ENCODE data around the gene HES7.
"Not testable (repeated sequence)": the region's sequence is repeated elsewhere in the genome, so short reads cannot be mapped to it uniquely, and the experiment has no call there.

Gene HES7

DNA sequence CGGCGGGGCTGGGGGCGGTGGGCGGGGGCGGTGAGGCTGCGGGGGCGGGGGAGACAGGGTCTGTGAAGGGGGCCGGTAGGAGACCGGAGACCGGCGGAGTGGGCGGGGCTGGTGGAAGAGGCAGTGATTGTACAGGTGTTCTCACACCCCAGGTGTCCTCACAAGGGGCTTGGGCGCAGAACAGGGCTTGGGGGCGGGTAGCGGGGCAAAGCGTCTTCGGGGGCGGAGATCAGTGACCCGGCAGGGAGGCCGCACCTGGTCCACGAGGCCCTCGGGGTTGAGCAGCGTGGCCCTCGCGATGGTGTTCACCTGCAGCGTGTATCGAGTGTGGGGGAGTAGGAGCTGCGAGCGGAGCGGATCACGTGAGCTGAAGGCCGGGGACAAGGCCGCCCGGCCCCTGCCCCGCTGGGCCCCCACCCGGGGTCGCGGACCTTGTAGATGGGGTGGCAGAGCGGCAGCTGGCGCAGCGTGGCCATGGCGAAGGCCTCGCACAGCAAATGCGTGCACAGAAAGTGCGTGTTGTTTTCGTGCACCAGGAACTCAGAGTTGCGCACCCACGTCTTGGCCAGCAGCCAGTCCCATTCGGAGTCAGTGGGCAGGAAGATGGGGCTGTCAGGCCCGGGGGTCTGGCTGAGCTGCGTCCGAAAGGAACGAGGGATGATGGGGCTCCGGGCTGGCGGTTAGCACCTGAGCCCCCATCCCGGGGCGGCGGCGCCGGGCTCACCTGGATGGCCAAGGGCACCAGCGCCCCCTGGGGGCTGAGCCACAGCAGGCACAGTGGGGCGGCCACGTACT lies 14.0 kb downstream of the HES7 start:
- peak overlapping the region; percentile 57 for H3K4me3 ChIP-seq (ENCODE audit: low read depth, low read length, poor library complexity, severe bottlenecking)
- H3K4me1 ChIP-seq (ENCODE audit: insufficient read depth, low read length, severe bottlenecking), result peaks cover 6% of the 10 kb centered on the region
- no peak overlapping the region for H3K27ac ChIP-seq (ENCODE audit: low read depth, low read length, poor library complexity, severe bottlenecking)
- no peaks in the 10 kb centered on the region for H3K9me2 ChIP-seq (ENCODE audit: low read depth, low read length)
- peak overlapping the region; percentile 82 for H3K4me2 ChIP-seq (ENCODE audit: low read length)
- no peaks in the 10 kb centered on the region for H4K20me1 ChIP-seq (ENCODE audit: insufficient read depth, low read length)
- H3K79me2 ChIP-seq (ENCODE audit: insufficient read depth, low read length), result no peaks in the 10 kb centered on the region
- H3K27me3 ChIP-seq (ENCODE audit: insufficient read depth, low read length), result no peaks in the 10 kb centered on the region; the same call in none of the 2 replicates
- no peaks in the 10 kb centered on the region for H3K9me3 ChIP-seq (ENCODE audit: low read length)
- H3F3A ChIP-seq (ENCODE audit: insufficient read depth, low read length), result no peaks in the 10 kb centered on the region
- no peaks in the 10 kb centered on the region for H3K36me3 ChIP-seq (ENCODE audit: insufficient read depth, low read length)
- TF ChIP-seq CTCF (IDR thresholded peaks at IDR 0.05; ENCODE audit: low read length) (peak; percentile 92), EZH2 (IDR thresholded peaks at IDR 0.05; ENCODE audit: borderline replicate concordance, low read length) (no peak)
- H2AFZ ChIP-seq (ENCODE audit: low read length), result no peak overlapping the region
- H3K9ac ChIP-seq (ENCODE audit: low read length), result peak overlapping the region; percentile 10; the same call in 1 of the 2 replicates

GRCh38 chr17:8108972-8109660 lies 14.8 kb downstream of the HES7 start:
- H3K4me1 ChIP-seq (ENCODE audit: insufficient read depth, low read length, severe bottlenecking), result peaks cover 6% of the 10 kb centered on the region
- H3K27me3 ChIP-seq (ENCODE audit: insufficient read depth, low read length), result no peaks in the 10 kb centered on the region; the same call in none of the 2 replicates
- no peak overlapping the region for H3K4me3 ChIP-seq (ENCODE audit: low read depth, low read length, poor library complexity, severe bottlenecking)
- no peak overlapping the region for H3K9ac ChIP-seq (ENCODE audit: low read length)
- no peak overlapping the region for H2AFZ ChIP-seq (ENCODE audit: low read length)
- H3F3A ChIP-seq (ENCODE audit: insufficient read depth, low read length), result no peaks in the 10 kb centered on the region
- H3K9me2 ChIP-seq (ENCODE audit: low read depth, low read length), result no peaks in the 10 kb centered on the region
- no peaks in the 10 kb centered on the region for H3K79me2 ChIP-seq (ENCODE audit: insufficient read depth, low read length)
- no peak overlapping the region for H3K27ac ChIP-seq (ENCODE audit: low read depth, low read length, poor library complexity, severe bottlenecking)
- H3K9me3 ChIP-seq (ENCODE audit: low read length), result no peaks in the 10 kb centered on the region
- no peaks in the 10 kb centered on the region for H4K20me1 ChIP-seq (ENCODE audit: insufficient read depth, low read length)
- no peaks in the 10 kb centered on the region for H3K36me3 ChIP-seq (ENCODE audit: insufficient read depth, low read length)
- H3K4me2 ChIP-seq (ENCODE audit: low read length), result no peak overlapping the region
- no peak for TF ChIP-seq CTCF (IDR thresholded peaks at IDR 0.05; ENCODE audit: low read length)
- TF ChIP-seq EZH2 (IDR thresholded peaks at IDR 0.05; ENCODE audit: borderline replicate concordance, low read length), result no peak

GRCh38 chr17:8106980-8107379 lies 16.9 kb downstream of the HES7 start:
- H3K27ac ChIP-seq (ENCODE audit: low read depth, low read length, poor library complexity, severe bottlenecking); H3K9ac ChIP-seq (ENCODE audit: low read length); H3K79me2 ChIP-seq (ENCODE audit: insufficient read depth, low read length); H3F3A ChIP-seq (ENCODE audit: insufficient read depth, low read length); H4K20me1 ChIP-seq (ENCODE audit: insufficient read depth, low read length); H3K27me3 ChIP-seq (ENCODE audit: insufficient read depth, low read length); H3K9me3 ChIP-seq (ENCODE audit: low read length); H3K9me2 ChIP-seq (ENCODE audit: low read depth, low read length); H2AFZ ChIP-seq (ENCODE audit: low read length); H3K4me3 ChIP-seq (ENCODE audit: low read depth, low read length, poor library complexity, severe bottlenecking); H3K4me2 ChIP-seq (ENCODE audit: low read length); H3K36me3 ChIP-seq (ENCODE audit: insufficient read depth, low read length); H3K4me1 ChIP-seq (ENCODE audit: insufficient read depth, low read length, severe bottlenecking): not testable (repeated sequence)

Data from OCI-LY1 (cell line).